Activated CD8-positive, alpha-beta memory T cell treated with anti-CD3 and anti-CD28 coated beads for 36 hours (primary cell): ENCODE results near the gene CTTNBP2NL. TPM values are rescaled to one million over a fixed set of nuclear protein-coding genes. Genes with fewer than 3 reads are reported as not detected.

ENCODE experiments used
- CTCF ChIA-PET: fragments of 350-600 bp; sonication (Branson Sonifier 250); formaldehyde crosslinking; loops from one replicate; lab custom pipeline; 2021; ENCODE audit warnings: antibody characterized with exemption; lab: Charles Lee
- POLR2A ChIA-PET: fragments of 350-600 bp; sonication (Branson Sonifier 250); formaldehyde crosslinking; loops from one replicate; lab custom pipeline; 2021; ENCODE audit warnings: antibody characterized with exemption; lab: Charles Lee
- total RNA-seq, 2 experiments: library from RNA; stranded (reverse); gene quantifications; one replicate each; pipeline ENCODE4 v1.2.3, GENCODE V29; 2021

Gene CTTNBP2NL
- total RNA-seq, 2 experiments from 2014 or later: 3.2 TPM

GRCh38 chr1:112381324-112382076 is 14.5 kb upstream of the CTTNBP2NL start:
- POLR2A ChIA-PET: no interaction called here
- CTCF ChIA-PET: interaction anchor here (0.6 to 1.8 kb wide), 3 partner anchors 9 to 150 kb away, joined by 3 to 7 read pairs (median 5); no protein-coding TSS in a partner anchor

DNA sequence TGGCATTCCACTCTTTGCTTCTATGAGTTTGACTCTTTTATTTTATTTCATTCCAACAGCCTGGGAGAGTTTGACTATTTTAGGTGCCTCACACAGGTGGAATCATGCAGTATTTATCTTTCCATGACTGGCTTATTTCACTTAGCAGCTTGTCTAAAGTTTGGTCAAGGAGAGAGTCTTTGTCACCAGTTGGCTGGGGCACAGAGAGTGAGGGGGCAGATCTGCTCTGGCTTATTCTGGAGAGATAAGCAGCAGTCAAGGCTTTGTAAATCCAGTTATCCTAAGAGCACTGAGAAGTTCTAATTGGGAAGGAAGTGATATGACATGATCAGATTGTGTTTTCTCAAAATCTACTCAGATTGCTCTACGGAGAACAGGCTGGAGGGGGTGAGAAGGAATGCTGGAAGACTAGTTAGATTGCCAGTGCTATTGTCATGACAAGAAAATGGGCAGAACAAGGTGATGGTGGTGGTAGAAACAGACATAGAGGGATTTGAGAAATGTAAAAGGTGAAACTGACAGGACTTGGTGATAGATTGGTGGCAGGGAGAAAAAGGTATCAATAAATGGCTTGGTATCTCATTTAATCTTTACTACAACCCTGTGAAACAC is 12.1 kb upstream of the CTTNBP2NL start:
- ChIA-PET CTCF (no interaction called here), POLR2A (no interaction called here)

- ChIA-PET CTCF (no interaction called here), POLR2A (no interaction called here)
Measured at GRCh38 chr1:112386024-112386723, 9.8 kb upstream of the CTTNBP2NL start.

GRCh38 chr1:112386731-112387346 is 9.2 kb upstream of the CTTNBP2NL start:
- ChIA-PET POLR2A (no interaction called here), CTCF (interaction anchor here (0.6 kb wide), 1 partner anchor 121 kb away, joined by 3 read pairs; no protein-coding TSS in a partner anchor)

GRCh38 chr1:112387807-112388206 is 8.2 kb upstream of the CTTNBP2NL start:
- CTCF ChIA-PET: interaction anchor here (0.6 kb wide), 2 partner anchors 17 to 122 kb away, joined by 3 read pairs; no protein-coding TSS in a partner anchor

DNA sequence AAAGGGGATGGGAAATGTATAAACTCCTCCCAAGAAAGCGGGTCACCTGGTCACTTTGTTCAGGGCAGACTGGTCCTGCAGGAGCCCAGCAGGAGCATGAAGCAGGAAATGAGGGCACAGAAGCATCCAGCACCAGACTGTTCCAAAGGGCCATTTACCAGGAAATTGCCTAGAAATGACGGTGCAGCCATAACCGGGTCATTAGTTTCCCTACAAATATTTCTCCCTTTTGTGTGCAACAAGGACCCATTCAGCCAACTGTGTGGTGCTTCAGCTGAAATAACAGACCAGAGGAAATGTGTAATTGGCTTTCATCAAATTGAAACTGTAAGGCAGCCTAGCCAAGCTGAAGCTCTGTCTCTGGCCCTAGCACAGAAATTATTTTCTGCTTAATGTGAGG is 7.6 kb upstream of the CTTNBP2NL start:
- POLR2A ChIA-PET: no interaction called here
- CTCF ChIA-PET: no interaction called here

More at GRCh38 chr1:112387807-112388206, 8.2 kb upstream of the CTTNBP2NL start:
- POLR2A ChIA-PET: no interaction called here

- ChIA-PET CTCF (interaction anchor here (0.6 to 2.2 kb wide), 4 partner anchors 9 to 77 kb away, joined by 3 to 8 read pairs (median 4); no protein-coding TSS in a partner anchor), POLR2A (interaction anchor here (0.5 kb wide), 1 partner anchor 238 kb away, joined by 5 read pairs; no protein-coding TSS in a partner anchor)
Measured at GRCh38 chr1:112389689-112390088, 6.3 kb upstream of the CTTNBP2NL start.

GRCh38 chr1:112390335-112390734 is 5.7 kb upstream of the CTTNBP2NL start:
- CTCF ChIA-PET: interaction anchor here (0.7 to 2.2 kb wide), 14 partner anchors 10 to 315 kb away, joined by 3 to 34 read pairs (median 5); partner anchors contain the start of gene ST7L
- POLR2A ChIA-PET: interaction anchor here (0.7 to 0.9 kb wide), 2 partner anchors 68 to 76 kb away, joined by 3 to 9 read pairs; no protein-coding TSS in a partner anchor

DNA sequence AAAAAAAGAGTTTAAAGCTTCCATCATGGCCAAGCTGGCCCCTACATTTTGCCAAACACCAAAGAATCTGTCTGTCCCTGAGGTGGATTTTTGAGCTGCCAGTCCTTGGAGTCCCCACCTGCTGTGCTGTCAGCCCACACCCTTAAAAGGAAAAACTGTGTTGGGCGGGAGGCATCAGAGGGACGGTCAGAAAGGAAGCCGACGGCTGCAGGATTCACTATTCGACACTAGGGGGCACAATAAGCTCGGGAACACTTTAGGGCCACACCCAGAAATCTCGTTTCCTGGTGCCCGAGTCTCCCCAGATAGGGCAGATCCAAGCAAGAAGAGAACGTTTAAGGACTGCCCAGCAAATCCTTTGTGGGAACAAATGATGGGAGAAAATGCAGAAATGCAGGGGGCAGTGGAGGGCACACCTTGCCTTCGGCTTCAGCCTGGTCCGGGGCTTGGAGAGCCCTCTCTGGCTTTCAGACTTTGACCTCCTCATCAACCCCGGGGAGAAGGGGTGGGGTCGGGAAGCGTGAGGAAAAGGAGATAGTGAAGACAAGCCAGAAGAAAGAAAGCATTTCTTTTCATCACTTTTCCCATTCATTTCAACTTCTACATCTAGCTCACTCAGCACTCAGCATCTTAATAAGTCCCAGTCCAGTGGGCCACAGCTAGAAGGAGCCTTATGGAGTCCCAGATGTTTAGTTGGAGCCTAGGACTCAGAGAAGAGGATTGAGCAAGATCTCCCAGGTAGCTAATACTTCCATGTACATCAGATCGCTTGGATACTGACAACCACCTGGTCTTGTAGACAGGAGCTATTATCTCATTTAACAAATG is 5.0 kb upstream of the CTTNBP2NL start:
- ChIA-PET POLR2A (interaction anchor here (0.6 to 0.9 kb wide), 4 partner anchors 67 to 302 kb away, joined by 3 to 9 read pairs (median 5); no protein-coding TSS in a partner anchor), CTCF (interaction anchor here (0.7 to 2.2 kb wide), 17 partner anchors 10 to 317 kb away, joined by 3 to 34 read pairs (median 5); partner anchors contain the start of gene ST7L)

DNA sequence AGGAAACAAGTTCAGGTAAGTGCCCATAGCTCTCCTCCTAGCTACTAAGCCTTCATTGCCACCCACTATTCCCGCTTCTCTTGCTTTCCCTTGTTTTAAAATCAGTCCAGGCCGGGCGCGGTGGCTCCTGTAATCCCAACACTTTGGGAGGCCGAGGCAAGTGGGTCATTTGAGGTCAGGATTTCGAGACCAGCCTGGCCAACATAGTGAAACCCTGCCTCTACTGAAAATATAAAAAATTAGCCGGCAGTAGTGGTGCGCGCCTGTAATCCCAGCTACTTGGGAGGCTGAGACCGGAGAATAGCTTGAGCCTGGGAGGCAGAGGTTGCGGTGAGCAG is 4.4 kb upstream of the CTTNBP2NL start:
- ChIA-PET CTCF (interaction anchor here (0.7 to 2.2 kb wide), 11 partner anchors 11 to 317 kb away, joined by 3 to 34 read pairs (median 5); partner anchors contain the start of gene ST7L), POLR2A (interaction anchor here (0.9 kb wide), 1 partner anchor 229 kb away, joined by 3 read pairs; no protein-coding TSS in a partner anchor)

DNA sequence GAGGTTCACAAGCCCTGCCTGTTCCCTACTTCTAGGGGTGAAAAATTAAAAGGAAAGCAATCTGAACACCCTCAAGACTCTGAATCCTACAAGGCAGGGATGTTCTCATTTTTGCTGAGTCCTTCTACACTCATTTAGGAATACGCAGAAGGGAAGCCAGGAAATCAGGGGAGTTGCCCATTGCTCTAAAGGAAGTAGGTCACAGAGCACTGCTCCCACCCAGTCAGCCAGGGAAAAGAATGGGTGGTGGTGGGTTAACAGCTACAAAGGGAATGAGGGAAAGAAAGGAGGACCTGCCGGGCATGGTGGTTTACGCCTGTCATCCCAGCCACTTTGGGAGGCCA is 2.4 kb upstream of the CTTNBP2NL start:
- POLR2A ChIA-PET: interaction anchor here (0.6 kb wide), 1 partner anchor 222 kb away, joined by 3 read pairs; no protein-coding TSS in a partner anchor
- CTCF ChIA-PET: interaction anchor here (0.7 to 1.6 kb wide), 5 partner anchors 72 to 322 kb away, joined by 3 to 6 read pairs (median 4); no protein-coding TSS in a partner anchor

- POLR2A ChIA-PET: interaction anchor here (0.7 kb wide), 1 partner anchor 15 kb away, joined by 6 read pairs; no protein-coding TSS in a partner anchor
- CTCF ChIA-PET: interaction anchor here (0.8 to 1.6 kb wide), 5 partner anchors 71 to 1364 kb away, joined by 3 to 6 read pairs (median 4); no protein-coding TSS in a partner anchor
Measured at GRCh38 chr1:112394743-112395062, 1.3 kb upstream of the CTTNBP2NL start.

GRCh38 chr1:112395256-112395820 is 676 bp upstream of the CTTNBP2NL start:
- POLR2A ChIA-PET: no interaction called here
- CTCF ChIA-PET: interaction anchor here (1.6 kb wide), 1 partner anchor 71 kb away, joined by 6 read pairs; no protein-coding TSS in a partner anchor

DNA sequence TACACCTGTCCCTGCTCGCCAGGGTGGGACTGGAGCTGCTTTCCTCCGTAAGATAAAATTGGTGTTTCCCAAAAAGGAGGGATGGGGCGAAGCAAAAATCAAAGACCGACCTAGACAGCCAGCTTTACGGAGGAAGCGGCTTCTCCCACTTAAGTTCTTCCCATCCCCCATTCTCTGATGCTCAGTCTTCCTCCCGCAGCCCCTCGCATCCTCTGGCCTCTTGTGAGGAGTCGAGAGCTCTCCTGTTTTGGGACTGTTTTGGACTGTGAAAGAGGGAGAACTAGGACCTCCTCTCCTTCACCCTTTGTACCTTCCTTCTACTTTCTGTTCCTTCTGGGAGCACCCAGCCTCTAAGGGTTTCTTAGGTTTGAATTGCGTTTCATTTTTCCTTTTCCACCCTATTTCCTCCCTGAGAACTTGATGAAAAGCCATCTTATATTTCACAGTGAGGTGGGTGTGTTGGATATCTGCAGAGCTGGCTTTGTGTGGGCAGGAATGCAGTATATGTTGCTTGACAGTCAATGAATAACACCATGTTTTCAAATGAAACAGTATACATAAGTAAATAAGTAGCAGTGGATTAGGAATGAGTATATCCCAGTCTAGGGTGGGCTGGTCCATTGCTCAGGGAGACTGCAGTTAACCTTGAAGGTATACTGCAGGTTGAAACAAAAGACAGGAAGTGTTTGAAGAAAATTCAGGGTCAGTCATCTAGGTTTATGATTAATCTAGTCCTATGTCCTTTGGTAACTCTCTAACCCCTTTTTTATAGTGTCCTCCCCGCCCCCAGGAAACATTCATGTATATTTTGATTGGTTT is 848 bp downstream of the CTTNBP2NL start:
- ChIA-PET POLR2A (interaction anchor here (0.5 kb wide), 1 partner anchor 622 kb away, joined by 9 read pairs; no protein-coding TSS in a partner anchor), CTCF (interaction anchor here (0.7 to 0.9 kb wide), 2 partner anchors 69 to 318 kb away, joined by 3 to 5 read pairs; no protein-coding TSS in a partner anchor)

DNA sequence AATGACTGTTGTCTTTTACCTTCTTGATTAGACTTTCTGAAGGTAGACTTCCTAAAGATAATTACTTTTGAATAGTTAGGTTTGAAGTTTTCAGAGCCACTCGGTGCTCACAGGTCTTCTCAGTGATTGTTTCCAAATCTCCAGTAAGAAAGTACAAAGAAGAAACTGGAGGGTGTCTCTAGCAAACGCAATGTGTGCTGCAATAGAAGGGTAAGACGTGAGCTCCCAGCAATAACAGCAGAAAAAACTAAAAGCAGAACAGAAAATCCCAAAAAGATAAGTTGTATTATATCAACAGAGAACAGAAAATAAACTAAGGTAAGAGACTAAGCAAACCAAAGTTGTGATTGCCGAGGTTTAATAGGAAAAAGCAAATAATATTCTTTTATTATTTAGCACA is 1.8 kb downstream of the CTTNBP2NL start:
- POLR2A ChIA-PET: no interaction called here

GRCh38 chr1:112399456-112399855 is 3.4 kb downstream of the CTTNBP2NL start:
- ChIA-PET CTCF (interaction anchor here (0.7 kb wide), 1 partner anchor 1192 kb away, joined by 4 read pairs; no protein-coding TSS in a partner anchor), POLR2A (no interaction called here)

More for the DNA sequence above, 1.8 kb downstream of the CTTNBP2NL start:
- CTCF ChIA-PET: no interaction called here
